GM19099 (cell line): ENCODE data around the gene SCAMP2.
A peak's percentile ranks its signal among the peaks of the same experiment; 100 is the strongest.

Source experiments
- POLR2A ChIP-seq: IDR thresholded peaks from 3 replicates; pipeline ENCODE4 v1.6.1; 2011; ENCODE audit warnings: low read depth; ENCODE audit not compliant: insufficient read length; ENCODE audit errors: extremely low read depth

SCAMP2 gene

DNA sequence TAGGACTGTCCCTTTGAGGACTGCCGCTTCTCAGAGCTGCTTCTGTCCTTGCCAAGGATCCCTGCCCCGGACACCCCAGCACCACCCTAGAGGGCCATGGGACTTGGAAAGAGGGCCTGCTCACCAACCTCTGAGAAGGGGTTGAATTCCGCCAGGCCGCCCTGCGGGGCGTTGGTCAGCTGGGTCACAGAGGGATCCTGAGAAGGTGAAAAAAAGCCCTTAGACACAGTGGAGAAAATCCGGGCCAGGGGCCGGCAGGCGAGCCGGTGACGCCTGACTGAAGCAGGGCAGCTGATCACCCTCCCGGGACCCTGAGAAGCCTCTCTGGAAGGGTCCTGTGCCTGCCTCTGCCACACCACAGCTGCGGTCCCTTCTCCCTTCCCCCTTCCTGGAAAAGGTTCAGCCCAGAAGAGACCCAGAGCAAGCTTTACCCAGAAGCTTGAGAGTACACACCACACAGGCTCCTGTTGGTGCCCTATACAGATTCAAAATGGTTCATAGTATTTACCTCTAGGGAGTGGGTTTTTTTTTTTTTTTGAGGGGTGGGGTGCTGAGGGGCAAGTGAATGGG lies 18.6 kb downstream of the SCAMP2 start:
- TF ChIP-seq POLR2A: no peak

DNA sequence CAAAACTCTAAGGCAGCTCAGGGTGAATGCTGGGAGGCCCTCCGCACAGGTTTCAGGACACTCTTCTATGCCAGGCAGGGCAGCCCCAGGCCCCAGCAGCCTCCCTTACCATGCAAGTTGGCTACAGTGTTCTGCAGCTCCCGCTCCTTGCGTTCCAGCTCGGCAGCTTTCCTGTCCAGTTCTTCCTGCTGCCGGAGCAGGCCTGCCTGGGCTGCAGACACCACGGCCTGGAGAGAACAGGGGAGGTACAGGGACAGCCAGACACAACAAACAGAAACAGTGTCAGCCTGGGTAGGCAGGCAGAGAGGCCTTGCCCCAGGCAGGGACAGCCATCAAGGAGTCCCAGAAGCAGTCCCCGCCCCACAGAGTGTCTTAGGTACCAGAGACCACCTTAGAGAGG lies 21.2 kb downstream of the SCAMP2 start:
- TF ChIP-seq POLR2A: no peak

DNA sequence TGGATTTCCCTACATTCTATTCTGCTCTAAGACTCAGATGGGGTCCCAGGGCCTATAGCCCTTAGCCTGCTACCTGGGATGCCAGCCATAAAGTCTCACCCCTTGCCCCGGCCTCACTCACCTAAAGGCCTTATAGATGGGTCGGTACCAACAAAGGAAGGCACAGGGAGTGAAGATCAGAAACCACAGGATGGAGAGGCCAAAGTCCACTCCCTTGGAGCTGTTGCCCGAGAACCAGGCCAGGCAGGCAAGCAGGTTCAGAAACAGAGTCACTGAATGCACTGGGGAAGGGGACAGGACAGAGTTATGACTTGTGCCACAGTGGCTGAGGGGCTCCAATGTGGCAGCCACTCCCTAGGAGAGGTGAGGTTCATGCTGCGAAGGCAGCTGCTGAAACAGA lies 22.8 kb downstream of the SCAMP2 start:
- no peak for TF ChIP-seq POLR2A

DNA sequence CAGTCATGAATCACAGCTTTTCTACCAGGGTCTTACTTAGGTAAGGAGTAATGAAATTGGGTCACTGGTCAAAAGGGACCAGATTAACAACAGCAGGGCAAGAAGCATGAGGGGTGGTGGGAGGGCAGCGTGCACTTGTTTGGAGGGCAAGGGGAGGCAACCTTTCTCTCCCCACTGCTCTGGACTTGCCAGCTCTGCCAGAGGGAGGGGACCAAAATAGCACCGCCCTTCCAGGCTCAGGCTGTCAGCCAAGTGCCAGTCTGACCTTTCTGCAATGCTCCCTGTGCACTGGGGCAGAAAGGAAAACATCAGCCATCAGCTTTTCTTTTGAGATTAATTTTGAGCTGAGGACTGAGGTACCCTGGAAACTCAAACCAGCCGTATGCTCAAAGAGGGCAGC lies 25.7 kb downstream of the SCAMP2 start:
- TF ChIP-seq POLR2A: no peak

- no peak for TF ChIP-seq POLR2A
These were observed 27.6 kb downstream of the SCAMP2 start for GRCh38 chr15:74845581-74845980.

DNA sequence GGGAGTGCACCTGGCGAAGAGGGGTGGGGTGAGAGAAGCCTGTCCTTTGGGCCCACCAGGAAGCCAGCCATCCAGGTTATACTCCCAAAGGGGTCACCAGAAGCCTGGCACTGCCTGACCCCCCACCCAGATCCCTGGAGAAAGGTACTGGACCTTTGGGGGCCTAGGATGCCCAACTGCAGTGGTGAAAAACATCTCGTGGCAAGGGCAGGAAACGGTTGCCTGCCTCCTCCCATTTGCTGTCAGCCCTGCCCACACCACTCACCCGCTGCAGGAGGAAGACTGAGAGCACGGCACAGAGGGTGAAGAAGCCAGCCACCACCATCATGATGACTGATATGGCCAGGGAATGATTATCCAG lies 28.0 kb downstream of the SCAMP2 start:
- TF ChIP-seq POLR2A: no peak

DNA sequence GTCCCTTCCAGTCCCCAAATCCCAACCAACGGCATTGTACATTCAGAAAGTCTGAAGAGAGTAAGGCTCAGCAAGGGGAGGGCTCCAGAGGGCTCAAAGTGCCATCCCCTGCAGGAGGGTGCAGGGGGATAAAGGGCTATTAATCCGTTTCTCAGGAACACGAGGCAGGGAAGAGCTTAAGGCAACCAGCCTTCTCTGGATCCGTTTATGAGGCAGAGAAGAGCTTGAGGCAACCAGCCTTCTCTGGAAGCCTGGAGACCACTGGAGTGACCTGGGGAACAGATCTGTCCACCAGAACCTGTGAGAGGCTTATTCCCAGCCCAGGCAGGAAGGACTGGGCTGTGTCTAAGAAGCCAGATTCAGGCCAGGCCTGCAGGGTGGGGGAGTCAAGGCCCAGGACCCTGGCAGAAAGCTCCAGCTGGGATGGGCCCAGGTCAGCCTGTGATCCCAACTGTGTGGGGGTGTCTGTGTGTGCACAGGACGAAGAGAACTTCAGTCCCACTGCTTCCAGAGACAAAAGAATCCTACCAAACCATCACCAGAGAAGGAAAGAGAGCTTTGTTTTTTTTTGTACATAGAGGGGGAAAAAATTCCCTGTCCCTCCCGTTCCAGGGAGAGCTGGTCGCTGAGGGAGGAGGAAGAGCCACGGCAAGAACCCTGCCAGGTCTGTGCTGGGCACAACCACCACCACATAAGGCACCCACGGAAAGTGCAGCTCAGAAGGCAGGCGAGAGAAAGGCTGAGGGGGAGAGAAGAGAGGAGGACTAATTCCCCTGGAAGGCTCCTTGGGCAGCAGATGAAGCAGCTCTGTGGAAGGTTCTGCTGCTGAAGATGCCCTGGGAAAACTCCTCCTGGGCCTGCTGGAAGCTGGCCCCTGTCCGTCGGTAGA lies 28.6 kb downstream of the SCAMP2 start:
- no peak for TF ChIP-seq POLR2A

DNA sequence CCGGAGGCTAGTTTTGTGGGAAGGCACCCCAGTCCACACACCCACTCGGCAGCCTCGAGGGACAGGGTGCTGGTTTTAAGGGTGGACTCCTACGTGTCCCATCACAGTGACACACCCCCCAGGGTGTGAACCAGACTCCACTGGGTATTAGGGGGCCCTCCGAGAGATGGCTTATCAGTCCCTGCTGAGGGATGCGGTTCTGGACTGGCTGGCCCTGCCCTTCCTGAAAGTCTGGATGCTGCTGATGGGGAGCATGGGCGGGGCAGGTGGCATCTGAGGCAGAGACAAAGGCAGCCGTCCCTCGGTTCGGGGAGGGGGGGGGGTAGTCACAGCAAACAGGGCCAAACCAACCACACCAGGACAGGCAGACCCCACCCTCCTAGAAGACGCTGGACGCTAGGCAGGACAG lies 29.3 kb downstream of the SCAMP2 start:
- no peak for TF ChIP-seq POLR2A

DNA sequence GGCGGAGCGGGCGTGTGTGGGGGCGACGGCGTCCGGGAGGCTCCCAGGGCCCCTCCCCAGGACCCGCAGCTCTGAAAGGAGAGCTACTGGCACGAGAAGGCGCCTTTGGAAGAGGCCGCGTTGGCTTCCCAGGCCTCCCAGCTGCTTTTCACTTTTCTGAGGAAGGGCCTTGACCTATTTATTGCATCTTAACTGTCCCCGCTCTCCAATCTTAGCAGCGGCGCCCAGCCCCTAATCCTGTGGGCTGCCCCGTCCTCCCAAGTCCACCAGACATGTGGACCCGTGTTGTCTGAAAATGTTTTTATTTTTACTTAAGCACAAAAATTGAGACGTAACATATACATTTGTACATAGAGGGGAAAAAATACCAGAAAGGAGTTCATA lies 29.7 kb downstream of the SCAMP2 start:
- no peak for TF ChIP-seq POLR2A

- TF ChIP-seq POLR2A: peak; percentile 68
These were observed 30.4 kb downstream of the SCAMP2 start, which contains the start of gene ULK3 for GRCh38 chr15:74842581-74843444. TSS of gene ULK3 (minus strand) at chr15:74843156. CDS start at chr15:74843105, 51 bp downstream.

DNA sequence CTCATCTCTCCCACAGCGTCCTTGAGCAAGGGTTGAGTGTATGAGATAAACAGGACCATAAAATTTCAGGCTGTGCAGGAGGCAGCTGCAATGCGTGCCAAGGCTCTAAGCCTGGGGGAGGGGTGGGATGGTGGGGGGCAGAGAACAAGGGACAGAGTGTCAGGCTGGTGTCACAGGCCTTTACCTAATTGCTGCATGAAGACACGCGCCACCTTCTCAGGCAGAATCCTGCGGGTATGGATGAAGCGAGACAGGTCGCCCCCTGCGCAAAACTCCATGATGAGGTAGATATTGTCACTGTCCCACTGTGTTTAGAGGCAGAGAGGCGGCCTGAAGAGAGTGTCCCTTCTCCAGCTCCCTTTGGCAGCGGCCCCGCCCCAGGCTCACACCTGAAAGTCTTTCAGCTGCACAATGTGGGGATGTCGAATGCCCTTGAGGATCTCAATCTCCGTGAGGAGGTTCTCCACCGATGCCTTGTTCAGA lies 31.2 kb downstream of the SCAMP2 start:
- no peak for TF ChIP-seq POLR2A

GRCh38 chr15:74840851-74841775 lies 32.1 kb downstream of the SCAMP2 start:
- TF ChIP-seq POLR2A: no peak

DNA sequence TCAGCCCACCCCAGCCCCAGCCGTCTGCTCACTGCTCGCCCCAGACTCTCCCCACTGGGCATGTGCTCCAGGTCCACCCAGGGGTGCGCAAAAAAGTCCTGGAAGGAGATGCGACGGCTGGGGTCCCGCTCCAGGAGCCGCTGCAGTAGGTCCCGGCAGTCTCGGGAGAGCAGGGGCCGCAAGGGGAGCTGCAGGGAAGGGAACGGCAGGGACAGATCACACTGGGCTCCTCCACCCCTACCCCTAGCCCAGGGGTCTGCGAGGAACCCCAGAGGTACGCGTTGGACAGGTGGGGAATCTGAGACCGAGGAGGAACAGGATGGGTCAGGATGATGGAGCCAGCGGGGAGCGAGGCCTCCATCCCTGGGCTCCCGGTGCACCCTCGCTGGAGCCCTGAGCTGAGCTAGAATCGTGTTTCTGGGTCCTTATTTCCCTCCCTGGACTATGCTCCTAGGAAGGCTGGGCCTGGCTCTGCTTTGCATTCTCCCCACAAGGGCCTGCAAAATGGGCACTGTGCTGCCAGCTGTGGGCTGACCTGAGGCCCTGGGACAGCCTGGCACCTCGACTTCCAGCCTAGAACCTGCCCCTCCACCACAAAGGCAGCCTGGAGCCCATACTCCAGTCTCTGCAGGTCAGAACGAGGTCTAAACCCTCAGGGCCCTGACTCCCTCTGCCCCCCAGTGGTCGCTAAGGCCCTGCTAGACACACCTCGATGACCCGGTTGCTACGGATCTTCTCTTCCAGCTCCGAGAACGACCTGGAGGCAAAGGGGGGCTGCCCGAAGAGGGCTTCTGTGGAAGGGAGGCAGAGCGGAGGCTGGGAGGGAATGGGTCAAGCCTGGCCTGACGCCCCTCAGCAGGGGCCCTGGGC lies 33.4 kb downstream of the SCAMP2 start:
- no peak for TF ChIP-seq POLR2A

- TF ChIP-seq POLR2A: no peak
These were observed 34.2 kb downstream of the SCAMP2 start for GRCh38 chr15:74838746-74839525.
